ENCODE data around the gene TMC2.
"Not testable (repeated sequence)": the region's sequence is repeated elsewhere in the genome, so short reads cannot be mapped to it uniquely, and the experiment has no call there.

TMC2 gene, protein sequence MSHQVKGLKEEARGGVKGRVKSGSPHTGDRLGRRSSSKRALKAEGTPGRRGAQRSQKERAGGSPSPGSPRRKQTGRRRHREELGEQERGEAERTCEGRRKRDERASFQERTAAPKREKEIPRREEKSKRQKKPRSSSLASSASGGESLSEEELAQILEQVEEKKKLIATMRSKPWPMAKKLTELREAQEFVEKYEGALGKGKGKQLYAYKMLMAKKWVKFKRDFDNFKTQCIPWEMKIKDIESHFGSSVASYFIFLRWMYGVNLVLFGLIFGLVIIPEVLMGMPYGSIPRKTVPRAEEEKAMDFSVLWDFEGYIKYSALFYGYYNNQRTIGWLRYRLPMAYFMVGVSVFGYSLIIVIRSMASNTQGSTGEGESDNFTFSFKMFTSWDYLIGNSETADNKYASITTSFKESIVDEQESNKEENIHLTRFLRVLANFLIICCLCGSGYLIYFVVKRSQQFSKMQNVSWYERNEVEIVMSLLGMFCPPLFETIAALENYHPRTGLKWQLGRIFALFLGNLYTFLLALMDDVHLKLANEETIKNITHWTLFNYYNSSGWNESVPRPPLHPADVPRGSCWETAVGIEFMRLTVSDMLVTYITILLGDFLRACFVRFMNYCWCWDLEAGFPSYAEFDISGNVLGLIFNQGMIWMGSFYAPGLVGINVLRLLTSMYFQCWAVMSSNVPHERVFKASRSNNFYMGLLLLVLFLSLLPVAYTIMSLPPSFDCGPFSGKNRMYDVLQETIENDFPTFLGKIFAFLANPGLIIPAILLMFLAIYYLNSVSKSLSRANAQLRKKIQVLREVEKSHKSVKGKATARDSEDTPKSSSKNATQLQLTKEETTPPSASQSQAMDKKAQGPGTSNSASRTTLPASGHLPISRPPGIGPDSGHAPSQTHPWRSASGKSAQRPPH

DNA sequence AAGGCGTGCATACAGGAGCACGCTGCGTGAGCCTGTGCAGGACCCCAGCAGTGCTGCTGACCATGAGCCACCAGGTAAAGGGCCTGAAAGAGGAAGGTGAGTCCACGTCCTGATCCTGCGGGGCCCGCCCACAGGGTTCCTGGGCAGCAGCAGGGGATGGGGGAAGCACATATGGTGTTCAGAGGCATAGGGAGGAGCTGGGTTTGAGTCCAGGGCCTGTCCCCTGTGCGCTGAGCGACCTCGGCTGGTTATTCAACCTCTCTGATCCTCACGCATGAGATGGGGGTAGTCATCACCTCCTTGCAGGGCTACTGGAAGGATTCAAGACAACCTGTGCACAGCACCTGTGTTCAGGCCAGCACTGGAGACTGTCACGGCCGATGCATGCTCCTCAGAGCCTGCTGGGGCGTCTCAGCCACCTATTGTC lies at the start of gene TMC2:
TMC2 (plus strand) TSS at position 14 of the 427 bp plus-strand sequence; CDS start at position 63, 49 bp downstream.
- DNase-seq = no peak

DNA sequence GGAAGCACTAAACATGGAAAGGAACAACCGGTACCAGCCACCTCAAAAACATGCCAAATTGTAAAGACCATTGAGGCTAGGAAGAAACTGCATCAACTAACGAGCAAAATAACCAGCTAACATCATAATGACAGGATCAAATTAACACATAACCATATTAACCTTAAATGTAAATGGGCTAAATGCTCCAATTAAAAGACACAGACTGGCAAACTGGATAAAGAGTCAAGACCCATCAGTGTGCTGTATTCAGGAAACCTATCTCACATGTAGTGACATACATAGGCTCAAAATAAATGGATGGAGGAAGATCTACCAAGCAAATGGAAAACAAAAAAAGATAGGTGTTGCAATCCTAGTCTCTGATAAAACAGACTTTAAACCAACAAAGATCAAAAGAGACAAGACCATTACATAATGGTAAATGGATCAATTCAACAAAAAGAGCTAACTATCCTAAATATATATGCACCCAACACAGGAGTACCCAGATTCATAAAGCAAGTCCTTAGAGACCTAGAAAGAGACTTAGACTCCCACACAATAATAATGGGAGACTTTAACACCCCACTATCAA lies 33.5 kb upstream of the TMC2 start:
- not testable (repeated sequence) for DNase-seq

DNA sequence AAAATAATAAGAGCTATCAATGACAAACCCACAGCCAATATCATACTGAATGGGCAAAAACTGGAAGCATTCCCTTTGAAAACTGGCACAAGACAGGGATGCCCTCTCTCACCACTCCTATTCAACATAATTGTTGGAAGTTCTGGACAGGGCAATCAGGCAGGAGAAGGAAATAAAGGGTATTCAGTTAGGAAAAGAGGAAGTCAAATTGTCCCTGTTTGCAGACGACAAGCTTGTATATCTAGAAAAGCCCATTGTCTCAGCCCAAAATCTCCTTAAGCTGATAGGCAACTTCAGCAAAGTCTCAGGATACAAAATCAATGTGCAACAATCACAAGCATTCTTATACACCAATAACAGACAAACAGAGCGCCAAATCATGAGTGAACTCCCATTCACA lies 31.6 kb upstream of the TMC2 start:
- DNase-seq = not testable (repeated sequence)

DNA sequence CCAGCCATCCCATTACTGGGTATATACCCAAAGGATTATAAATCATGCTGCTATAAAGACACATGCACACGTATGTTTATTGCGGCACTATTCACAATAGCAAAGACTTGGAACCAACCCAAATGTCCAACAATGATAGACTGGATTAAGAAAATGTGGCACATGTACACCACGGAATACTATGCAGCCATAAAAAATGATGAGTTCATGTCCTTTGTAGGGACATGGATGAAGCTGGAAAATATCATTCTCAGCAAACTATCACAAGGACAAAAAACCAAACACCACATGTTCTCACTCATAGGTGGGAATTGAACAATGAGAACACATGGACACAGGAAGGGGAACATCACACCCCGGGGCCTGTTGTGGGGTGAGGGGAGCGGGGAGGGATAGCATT lies 29.9 kb upstream of the TMC2 start:
- not testable (repeated sequence) for DNase-seq

DNA sequence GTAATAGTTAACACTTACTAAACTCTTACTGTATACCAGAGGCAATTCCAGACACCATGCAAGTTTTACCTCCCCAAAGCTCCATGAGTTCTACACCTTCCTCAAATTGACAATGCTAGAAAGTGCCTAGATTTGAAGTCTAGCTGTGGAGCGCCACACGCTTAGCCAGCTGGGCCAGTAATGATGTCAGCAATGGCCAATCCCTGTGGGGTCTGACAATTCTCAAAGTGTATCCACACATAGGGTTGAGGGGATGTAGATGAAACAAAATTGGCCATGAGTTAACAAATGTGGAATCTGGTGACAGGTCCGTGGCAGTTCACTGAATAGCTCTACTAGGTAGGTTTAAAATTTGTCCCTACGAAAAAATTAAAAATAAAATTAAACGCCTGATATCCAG lies 28.9 kb upstream of the TMC2 start:
- DNase-seq = no peak

DNA sequence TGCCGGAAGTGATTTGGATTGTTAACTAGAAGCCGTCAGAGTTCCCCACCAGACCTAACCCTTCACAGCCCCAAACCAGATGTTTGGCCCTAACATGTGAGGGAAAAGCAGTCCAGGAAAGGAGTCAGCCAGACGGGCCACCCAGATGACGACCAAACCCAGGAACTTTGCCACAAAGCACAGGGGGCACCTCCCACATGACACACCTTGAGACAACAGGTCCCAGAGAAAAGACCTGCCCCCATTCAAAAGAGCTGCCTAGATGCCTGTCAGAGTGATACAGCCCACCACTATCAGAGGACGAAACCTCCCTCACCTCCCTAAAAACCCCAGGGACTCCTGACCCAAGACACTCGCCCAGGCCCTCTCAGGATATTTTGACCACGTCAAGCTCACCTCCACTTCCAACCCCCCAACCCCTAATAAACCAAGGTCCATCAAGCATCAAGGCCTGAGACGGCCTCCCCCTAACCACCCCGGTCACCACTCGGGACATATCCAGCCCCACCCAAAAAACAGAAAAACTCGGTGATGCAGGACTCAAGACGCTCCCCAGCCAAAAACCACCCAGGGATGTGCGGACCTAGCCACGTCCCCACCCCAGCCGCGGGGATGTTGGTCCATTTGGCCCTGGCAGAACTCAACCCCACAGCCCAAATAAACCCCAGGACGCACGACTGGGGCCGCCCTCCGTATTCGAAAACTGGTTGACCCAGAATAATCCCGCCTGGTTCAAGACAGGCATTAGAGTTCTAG lies 28.3 kb upstream of the TMC2 start:
- DNase-seq = no peak

DNA sequence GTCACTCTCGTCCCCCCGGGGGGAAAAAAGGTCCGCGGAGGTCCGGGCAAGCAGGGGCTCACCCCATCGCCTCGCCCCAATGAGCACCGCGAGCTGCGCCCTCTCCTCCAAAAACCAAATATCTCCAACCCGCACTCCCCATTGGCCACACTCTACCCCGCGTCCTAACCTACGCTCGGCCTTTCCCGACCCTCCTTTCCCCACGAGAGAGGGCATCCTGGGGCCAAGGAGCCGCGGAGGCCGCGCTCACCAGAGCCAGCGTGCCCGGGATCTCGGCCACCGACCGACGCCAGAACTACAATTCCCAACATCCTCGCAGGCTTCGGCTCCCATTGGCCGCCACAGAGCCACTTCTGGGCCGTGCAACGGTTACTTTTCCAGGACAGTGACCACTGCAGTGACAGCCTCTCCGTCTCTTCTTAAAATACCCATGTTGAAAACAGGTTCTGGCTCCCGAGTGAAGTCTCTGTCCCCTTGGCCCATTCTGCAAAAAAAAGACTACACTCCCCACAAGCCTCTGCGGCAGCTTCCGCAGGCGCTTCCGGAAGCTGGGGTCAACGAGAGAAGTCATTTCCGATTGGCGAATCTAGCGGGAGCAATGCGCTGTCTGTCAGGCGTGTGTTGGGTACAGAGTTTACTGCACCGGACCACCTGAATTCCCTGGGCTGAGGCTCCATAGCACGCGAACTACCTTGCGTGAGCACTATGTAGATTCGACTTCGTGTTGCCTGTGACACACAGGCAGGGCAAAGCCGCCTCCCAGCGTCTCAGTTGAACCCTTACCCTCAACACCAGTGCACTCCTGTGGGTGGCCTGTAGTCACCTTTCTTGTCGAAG lies 27.5 kb upstream of the TMC2 start, which contains the start of gene ZNF343:
ZNF343 (minus strand) TSS at position 285 of the 837 bp plus-strand sequence. CDS start 15,020 bp downstream, outside the sequence.
- peak; percentile 79 for DNase-seq

DNA sequence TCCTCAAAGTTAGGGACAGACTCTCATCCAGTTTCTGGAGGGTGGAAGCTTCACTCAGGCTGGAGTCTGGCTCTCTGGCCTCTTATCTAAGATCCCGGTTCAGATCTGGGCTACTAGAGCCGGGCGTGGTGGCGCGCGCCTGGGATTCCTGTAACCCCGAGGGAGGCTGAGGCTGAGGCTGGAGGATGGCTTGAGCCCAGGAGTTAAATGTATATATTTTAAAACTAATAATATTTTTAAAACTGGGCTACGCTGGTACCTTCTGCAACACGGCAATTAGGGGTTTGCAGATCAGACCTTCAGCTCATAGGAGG lies 26.9 kb upstream of the TMC2 start:
- no peak for DNase-seq

DNA sequence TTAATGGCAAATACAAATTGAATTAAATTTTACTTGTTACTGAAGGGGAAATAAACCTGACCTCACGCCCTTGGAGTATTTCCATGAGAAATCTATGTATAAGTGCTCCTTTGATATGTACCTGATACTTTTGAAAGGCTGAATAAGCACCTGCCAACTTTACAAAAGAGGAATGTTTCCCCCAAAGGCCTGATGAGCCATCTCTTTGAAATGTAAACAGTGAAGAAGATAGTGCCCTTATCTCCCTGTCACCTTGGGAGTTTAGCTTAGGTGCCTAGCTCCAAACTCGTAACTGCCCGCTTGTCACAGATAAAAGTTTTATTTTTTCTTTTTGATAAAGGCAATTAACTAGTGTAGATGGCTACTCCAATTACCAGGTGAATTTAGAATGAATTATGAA lies 26.6 kb upstream of the TMC2 start:
- DNase-seq = no peak

DNA sequence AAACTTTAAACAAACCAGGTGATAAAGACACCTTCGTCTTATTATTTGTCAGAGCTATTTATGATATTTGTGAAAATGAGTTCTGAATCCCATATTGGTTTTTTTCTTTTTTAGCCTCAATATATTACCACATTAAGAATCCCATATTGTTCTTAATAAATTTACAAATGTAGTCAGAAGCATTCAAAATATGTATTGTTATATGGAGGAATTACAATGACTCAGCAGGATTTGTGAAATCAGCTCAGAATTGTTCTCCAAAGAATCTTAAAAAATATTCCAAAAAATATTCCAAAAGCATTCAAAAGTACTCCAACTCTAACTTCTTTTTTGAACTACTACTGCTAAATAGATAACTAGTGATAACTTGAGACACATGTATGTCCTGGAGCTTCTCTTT lies 21.2 kb upstream of the TMC2 start:
- DNase-seq = no peak

DNA sequence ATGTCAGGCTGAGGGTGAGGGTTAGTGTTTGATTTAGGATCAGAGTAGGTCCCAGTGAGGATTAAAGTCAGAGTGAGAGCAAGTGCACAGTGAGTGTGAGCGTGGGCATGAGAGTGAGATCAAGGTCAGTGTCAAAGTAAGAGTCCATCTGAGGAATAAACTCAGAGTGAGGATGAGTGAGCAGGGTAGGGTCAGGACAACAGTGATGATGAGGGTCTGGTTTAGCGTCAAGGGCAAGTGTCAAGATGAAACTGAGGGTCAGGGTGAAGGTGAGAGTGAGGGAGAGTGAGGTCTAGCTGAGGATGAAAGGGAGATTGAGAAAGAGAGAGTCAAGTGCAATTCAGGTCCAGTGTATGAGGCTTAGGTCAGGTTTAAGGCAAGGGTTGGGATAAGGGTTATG lies 20.0 kb upstream of the TMC2 start:
- DNase-seq = no peak

DNA sequence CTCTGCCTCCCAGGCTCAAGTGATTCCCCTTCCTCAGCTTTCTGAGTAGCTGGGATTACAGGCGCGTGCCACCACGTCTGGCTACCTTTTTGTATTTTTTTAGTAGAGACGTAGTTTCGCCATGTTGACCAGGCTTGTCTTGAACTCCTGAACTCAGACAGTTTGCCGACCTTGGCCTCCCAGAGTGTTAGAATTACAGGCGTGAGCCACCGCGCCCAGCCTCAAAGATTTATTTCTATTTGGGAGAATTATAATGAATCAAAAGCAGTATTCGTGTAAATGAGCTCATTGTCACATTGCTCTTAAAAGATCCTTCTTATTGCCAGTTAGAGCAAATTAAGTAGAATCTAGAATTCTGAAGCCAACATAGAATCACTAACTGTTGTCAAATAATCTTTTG lies 18.3 kb upstream of the TMC2 start:
- no peak for DNase-seq

DNA sequence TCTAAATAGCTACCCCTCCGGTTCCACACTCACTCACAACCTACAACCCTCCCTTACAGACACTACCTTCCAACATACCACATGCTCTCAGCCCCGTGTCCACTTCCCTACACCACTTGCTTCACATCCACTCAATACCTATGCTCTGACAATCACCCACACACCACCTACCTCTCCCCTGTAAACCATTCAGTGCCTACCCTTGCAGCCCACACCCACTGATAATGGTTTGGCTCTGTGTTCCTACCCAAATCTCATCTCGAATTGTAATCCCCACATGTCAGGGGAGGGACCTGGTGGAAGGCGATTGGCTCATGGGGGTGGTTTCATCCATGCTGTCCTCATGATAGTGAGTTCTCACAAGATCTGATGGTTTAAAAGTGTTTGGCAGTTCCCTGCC lies 17.8 kb upstream of the TMC2 start:
- DNase-seq = no peak

DNA sequence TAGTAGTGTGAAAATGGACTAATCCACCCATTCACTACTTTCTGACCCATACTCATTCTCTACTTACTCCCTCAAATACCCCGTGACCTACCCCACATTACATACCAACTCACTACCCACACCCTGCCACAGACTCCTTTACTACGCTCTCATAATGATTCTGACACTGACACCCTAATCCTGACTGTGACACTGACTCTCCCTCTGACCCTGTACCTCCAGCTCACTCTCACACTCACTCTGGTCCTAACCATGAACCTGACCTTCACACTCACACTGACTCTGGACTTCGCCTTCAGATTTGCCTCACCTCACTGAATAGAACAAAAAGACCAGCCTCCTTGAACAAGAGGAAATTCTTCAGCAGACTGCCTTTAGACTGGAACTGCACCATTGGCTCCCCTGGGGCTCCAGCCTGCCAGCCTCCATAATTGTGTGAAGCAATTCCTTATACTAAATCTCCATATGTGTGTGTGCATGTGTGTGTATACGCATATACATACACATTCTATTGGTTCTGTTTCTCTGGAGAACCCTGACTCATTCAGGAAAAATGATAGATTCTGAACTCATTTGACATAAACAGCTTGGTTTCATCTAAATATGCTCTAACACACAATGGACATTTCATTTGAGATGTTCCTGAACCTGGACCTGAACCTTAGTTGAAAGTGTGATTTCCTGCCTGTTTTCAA lies 17.1 kb upstream of the TMC2 start:
- no peak for DNase-seq

DNA sequence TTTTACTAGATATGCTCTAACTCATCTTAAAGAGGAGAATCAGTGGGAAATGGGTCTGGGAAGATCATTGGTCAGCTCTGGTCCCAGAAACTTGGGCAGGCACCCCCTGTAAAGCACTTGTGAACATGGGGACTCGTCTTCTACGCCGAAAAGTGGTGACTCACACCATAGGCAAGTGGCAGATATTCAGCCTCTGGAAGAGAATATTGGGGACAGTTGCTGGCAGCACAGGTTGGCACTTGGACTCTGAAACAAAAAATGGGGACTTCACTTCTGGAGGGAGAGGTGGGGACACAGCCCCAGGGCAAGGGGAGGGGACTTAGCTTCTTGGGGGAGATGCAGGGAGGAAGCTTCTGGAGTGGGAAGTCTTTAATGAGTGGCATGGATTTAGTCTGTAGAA lies 15.8 kb upstream of the TMC2 start:
- no peak for DNase-seq

DNA sequence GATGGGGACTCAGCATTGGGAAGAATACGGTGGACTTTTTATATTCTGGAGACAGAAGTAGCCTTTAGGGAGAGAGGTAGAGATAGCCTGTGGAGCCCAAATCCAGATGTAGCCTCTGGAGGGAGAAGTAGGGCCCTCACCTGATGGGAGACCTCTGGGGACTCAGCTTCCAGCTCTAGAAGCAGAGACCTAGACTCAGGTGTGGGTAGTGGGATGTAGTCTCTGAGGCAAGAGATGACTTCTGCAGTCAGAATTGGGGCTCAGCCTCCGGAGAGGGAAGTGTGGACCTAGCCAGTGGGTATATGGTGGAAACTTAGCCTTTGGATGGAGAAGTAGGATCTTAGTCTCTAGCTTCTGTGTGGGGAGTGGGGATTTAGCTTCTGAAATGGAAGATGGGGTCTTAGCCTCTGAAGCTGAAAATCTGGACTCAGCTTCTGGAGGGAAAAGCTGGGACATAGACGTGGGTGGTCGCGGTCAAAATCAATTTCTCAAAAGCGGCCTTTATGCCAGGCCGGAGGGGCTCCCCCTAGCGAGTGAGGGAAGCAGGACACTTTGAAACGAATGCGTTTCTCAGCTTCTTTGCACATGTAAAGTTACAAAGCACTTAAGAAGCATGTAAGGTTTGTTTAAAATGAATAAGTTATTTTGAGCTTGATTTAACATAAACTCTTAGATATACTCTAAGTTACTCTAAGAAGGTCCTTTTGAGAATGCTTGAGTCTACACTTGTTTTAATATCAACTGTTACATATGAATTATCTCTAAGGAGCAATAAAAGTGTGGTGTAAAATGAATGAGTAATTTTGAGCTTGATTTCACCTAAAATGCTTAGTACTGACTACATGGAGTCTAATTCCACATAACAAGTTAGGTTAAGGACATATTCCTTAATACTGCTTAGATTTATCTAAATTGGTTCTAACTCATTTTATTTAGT lies 14.7 kb upstream of the TMC2 start:
- DNase-seq = no peak

DNA sequence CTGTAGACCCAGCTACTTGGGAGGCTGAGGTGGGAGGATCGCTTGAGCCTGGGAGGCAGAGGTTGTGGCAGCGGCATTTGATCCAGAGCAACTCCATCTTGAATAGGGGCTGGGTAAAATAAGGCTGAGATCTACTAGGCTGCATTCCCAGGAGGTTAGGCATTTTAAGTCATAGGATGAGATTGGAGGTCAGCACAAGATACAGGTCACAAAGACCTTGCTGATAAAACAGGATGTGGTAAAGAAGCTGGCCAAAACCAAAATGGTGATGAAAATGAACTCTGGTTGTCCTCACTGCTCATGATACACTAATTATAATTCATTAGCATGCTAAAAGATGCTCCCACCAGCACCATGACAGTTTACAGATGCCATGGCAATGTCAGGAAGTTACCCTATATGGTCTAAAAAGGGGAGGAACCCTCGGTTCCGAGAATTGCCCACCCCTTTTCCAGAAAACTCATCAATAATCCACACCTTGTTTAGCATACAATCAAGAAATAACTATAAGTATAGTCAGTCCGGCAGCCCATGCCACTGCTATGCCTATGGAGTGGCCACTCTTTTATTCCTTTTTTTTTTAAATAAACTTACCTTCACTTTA lies 13.4 kb upstream of the TMC2 start:
- DNase-seq = not testable (repeated sequence)

DNA sequence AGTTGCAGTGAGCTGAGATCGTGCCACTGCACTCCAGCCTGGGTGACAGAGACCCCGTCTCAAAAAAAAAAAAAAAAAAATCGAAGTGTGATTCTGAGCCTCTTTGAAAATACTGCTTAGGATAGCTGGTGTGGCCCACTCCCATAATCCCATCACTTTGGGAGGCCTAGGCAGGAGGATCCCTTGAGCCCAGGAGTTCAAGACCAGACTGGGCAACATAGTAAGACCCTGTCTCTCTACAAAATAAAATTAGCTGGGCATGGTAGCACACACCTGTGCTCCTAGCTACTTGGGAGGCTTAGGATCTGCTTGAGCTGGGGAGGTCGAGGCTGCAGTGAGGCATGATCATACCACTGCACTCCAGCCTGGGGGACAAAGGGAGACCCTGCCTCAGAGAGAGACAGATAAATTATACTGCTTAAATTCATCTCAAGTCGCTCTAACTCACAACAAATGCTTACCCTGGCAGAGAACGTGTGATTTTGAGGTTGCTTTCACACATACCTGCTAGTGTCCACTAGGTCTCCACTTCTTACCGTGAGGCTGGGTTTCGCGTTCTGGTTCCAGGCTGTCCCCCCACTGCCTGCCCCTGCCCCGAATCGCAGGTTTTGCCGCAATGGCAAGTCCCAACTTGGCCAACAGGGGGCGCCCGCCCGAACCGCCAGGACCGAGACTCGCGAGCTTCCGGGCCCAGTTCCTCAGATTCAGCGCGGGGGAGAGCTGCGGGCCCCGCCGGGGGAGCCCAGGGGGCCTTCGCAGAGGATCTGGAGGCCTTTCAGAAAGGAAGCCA lies 12.3 kb upstream of the TMC2 start:
- DNase-seq = peak; percentile 83

Data from NCI-H2171 (cell line).